Activated T-helper 2 cell treated with anti-CD3 and anti-CD28 coated beads, Interferon-gamma antibody, Interleukin-2, Interleukin-4, amounts not matched to agents 10 μg/mL and 5 μg/mL and 100 μg/mL, durations not matched to agents 14 hours and 24 hours and 36 hours (primary cell): ENCODE measurements around the gene CCDC83. TPM values are rescaled to one million over a fixed set of nuclear protein-coding genes. Genes with fewer than 3 reads are reported as not detected.
"Not testable (repeated sequence)": the region's sequence is repeated elsewhere in the genome, so short reads cannot be mapped to it uniquely, and the experiment has no call there.

Experiments used
- DNase-seq: peaks from one replicate; pipeline ENCODE4 v3.0.0; 2021; ENCODE audit warnings: low spot score
- H3K27ac Mint-ChIP-seq: one replicate; pipeline ENCODE4 v1.8.0; 2021; ENCODE audit warnings: mixed read lengths
- H3K27me3 Mint-ChIP-seq: one replicate; pipeline ENCODE4 v1.8.0; 2021; ENCODE audit warnings: low read depth, mixed read lengths
- H3K36me3 Mint-ChIP-seq: one replicate; pipeline ENCODE4 v1.8.0; 2021; ENCODE audit warnings: low read depth, mixed read lengths
- H3K4me1 Mint-ChIP-seq: one replicate; pipeline ENCODE4 v1.8.0; 2021; ENCODE audit warnings: low read depth, mixed read lengths
- H3K4me3 Mint-ChIP-seq: one replicate; pipeline ENCODE4 v1.8.0; 2021; ENCODE audit warnings: low read depth, mild to moderate bottlenecking, moderate library complexity, mixed read lengths
- H3K9me3 Mint-ChIP-seq: one replicate; pipeline ENCODE4 v1.8.0; 2021; ENCODE audit warnings: mixed read lengths
- intact Hi-C: fragments of 100-400 bp; cut with micrococcal nuclease; formaldehyde crosslinking; loops from one replicate; pipeline ENCODE4 v1.15.1; 2023
- total RNA-seq: library from RNA; stranded (reverse); gene quantifications from 2 replicates; pipeline ENCODE4 v1.2.3, GENCODE V29; 2022

Gene CCDC83
- total RNA-seq, 1 donor from 2014 or later: not detected

DNA sequence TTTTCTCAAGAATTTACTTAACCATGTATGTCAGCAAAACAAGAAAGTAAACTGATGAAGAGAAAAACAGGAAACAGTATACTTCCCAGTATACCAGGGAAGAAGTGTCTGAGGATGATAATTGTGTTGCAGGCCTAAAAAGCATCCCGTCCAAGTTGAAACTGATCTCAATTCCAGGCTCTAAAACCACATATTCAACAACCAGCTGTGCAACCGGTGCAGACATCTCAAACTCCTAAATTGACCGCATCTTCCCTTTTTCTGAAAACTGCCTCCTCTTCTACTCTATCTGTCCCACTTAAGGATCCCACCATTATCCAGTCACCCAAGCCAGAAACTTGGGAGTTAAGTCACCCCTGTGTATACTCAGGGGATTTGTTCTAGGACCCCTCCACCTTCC, 47.2 kb downstream of the CCDC83 start:
- Mint-ChIP-seq H3K4me3 (no peak overlapping the region), H3K27me3 (peaks cover 5% of the 10 kb centered on the region), H3K27ac (no peak overlapping the region), H3K9me3 (no peaks in the 10 kb centered on the region), H3K36me3 (no peaks in the 10 kb centered on the region), H3K4me1 (no peaks in the 10 kb centered on the region)
- no peak for DNase-seq
- intact Hi-C loops: no loop called here

DNA sequence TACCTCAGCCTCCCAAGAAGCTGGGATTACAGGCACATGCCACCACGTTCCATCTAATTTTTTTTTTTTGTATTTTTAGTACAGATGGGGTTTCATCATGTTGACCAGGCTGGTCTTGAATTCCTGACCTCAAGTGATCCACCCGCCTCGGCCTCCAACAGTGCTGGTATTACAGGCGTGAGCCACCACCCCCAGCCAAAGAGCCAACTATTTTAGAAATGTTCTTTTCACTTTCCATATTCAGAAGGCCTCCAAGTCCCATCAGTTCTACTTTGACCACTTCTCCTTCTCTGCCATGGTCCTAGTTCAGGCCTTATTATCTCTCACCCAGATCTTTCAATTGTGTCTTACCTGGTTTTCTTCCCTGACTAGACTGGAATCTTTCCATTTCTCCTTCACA, 48.2 kb downstream of the CCDC83 start:
- DNase-seq: no peak
- Mint-ChIP-seq H3K36me3 (no peaks in the 10 kb centered on the region), H3K4me3 (no peak overlapping the region), H3K27me3 (peaks cover 4% of the 10 kb centered on the region), H3K4me1 (no peaks in the 10 kb centered on the region), H3K9me3 (no peaks in the 10 kb centered on the region), H3K27ac (no peak overlapping the region)
- intact Hi-C loops: no loop called here

DNA sequence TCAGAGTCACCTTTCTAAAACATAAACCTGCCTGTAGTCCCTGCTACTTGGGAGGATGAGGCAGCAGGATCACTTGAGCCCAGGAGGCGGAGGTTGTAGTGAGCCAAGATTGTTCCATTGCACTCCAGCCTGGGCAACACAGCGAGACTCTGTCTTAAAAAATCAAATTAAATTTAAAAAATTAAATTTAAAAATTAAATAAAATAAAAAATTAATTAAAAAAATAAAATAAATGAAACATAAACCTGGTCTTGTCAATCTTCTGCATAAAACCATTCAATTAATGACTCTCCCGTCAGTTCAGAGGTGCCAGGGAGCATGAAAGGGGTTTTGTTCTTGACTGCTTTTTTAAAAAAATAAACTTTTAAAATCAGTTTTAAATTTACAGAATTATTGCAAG, 48.6 kb downstream of the CCDC83 start:
- Mint-ChIP-seq H3K9me3 (no peaks in the 10 kb centered on the region), H3K36me3 (no peaks in the 10 kb centered on the region), H3K4me1 (no peaks in the 10 kb centered on the region), H3K27me3 (peaks cover 4% of the 10 kb centered on the region), H3K4me3 (no peak overlapping the region), H3K27ac (no peak overlapping the region)
- intact Hi-C loops: no loop called here
- DNase-seq: no peak

DNA sequence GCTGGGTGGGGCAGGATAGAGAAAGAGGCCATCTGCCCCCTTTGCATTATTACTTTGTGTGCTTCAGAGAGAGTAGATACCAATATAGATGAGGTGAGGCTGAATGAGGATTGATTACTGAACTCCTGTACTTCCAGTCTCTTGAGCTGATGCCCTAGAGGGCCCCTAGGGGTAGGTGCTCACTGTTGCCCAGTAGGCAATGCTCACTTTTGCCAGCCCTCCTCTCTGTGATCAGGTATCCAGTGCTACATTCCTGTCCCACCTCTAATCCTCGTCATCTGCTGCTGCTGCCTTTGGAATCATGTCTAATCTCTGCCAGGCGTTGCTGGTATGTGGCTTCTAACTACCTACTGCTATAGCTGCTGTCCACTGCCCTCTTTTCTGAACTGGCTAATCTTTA, 57.2 kb downstream of the CCDC83 start:
- DNase-seq: no peak
- H3K36me3 Mint-ChIP-seq: no peaks in the 10 kb centered on the region
- no peak overlapping the region for H3K4me3 Mint-ChIP-seq
- H3K27ac Mint-ChIP-seq: no peak overlapping the region
- no peaks in the 10 kb centered on the region for H3K4me1 Mint-ChIP-seq
- H3K27me3 Mint-ChIP-seq: peaks cover 13% of the 10 kb centered on the region
- intact Hi-C loops: no loop called here
- H3K9me3 Mint-ChIP-seq: peaks cover 3% of the 10 kb centered on the region

DNA sequence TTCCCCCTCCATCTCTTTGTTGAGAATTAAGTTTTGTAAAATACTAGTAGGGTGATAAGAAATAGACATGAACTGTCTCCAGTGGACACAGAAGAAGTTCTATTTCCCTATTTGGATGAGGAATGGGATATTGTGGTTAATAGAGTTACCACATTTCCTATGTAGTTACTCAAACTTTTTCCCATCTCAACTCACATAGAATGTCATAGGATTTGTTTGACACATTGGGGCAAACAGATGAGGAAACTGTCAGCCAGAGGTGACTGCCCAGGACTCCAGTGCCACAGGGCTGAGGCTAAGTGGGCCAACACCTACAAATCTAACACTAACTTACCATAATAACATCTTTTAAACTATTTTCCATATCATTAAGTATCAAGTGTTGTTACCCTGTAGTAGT, 58.3 kb downstream of the CCDC83 start:
- Mint-ChIP-seq H3K36me3 (no peaks in the 10 kb centered on the region), H3K27ac (no peak overlapping the region)
- no peak for DNase-seq

DNA sequence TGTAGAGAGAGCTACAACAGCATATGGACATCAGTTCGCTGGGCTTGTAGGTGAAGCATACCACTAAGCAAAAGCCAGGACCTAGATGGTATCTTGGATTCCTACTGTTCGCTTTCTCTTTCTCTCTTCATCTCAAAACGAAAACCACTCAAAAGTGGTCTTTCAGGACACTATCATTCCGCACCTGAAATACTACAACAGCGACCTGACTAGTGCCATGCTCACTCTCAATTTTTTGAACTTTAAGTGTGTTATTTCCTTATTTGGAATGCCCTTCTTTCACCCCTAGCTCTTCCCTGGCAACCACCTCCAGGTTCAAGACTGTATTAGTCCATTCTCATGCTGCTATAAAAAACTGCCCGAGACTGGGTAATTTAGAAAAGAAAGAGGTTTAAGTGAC, 59.2 kb downstream of the CCDC83 start:
- no peak for DNase-seq
- no peak overlapping the region for H3K4me3 Mint-ChIP-seq
- intact Hi-C loops: no loop called here
- no peaks in the 10 kb centered on the region for H3K36me3 Mint-ChIP-seq
- no peak overlapping the region for H3K27ac Mint-ChIP-seq
- no peaks in the 10 kb centered on the region for H3K4me1 Mint-ChIP-seq
- H3K9me3 Mint-ChIP-seq: peaks cover 3% of the 10 kb centered on the region
- H3K27me3 Mint-ChIP-seq: peaks cover 10% of the 10 kb centered on the region

More for the DNA sequence above, 58.3 kb downstream of the CCDC83 start:
- peaks cover 3% of the 10 kb centered on the region for H3K9me3 Mint-ChIP-seq
- H3K27me3 Mint-ChIP-seq: peaks cover 13% of the 10 kb centered on the region
- intact Hi-C loops: no loop called here
- no peaks in the 10 kb centered on the region for H3K4me1 Mint-ChIP-seq
- H3K4me3 Mint-ChIP-seq: no peak overlapping the region

DNA sequence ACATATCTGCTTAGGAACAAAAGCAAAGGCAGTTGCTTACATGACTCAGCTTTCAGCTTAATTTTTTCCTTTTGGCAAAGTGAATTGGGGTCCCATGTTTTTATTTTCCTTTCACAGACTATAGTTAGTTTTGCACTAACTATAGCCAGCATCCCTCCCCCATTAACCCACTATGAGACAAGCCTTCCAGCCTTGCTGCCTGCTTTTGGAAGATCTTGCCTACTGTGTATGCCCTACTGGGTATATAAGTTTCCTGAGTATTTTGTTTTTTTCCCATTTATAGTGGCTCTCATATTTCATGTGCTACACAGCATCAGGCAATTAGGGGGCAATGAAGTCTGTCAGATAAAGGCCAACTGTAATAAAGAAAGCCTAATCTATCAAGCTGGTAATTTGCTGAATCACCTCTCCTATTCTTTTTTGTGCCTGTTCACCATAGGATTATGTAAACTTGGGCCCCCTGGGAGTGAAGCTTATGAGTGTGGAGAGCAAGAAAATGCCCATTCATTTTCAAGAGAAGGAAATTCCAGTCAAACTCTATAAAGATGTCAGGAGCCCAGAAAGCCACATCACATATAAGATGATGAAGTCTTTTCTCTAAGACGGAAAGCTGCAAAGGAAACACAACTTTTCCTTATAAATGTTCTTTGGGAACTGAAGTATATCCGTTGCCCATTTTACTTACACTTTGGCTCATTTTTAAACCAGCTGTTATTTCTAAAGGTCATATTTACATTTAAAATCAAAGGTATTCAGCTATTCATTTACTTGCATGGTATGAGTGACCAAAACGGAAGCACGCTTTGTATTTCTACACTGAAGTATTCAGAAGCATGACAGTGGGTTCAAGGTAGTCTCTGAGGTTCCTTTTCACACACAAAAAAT, 64.0 kb downstream of the CCDC83 start:
- Mint-ChIP-seq H3K27ac (no peak overlapping the region), H3K4me1 (peaks cover 4% of the 10 kb centered on the region), H3K4me3 (no peak overlapping the region), H3K9me3 (peaks cover 8% of the 10 kb centered on the region), H3K27me3 (peaks cover 6% of the 10 kb centered on the region), H3K36me3 (no peaks in the 10 kb centered on the region)
- no peak for DNase-seq
- intact Hi-C loops: no loop called here

DNA sequence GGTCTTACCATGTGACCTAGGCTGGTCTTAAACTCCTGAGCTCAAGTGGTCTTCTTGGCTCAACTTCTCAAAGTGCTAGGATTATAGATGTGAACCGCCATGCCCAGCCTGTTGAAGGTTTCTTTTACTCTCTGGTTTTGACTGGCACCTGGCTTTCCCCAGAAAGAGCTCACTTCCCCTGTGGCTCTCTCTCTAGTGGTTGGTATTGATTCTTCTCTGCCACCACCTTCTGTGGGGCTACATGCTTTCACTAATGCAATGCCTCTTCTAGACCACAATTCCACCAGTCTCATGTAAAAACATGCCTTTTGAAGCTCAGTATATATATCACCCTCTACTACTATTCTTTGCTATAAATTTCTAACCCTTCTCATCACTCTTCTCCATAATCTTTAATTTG, 67.2 kb downstream of the CCDC83 start:
- intact Hi-C loops: no loop called here
- Mint-ChIP-seq H3K9me3 (peaks cover 5% of the 10 kb centered on the region), H3K27me3 (peaks cover 13% of the 10 kb centered on the region), H3K4me3 (no peak overlapping the region), H3K36me3 (no peaks in the 10 kb centered on the region), H3K4me1 (peaks cover 4% of the 10 kb centered on the region), H3K27ac (no peak overlapping the region)
- no peak for DNase-seq

DNA sequence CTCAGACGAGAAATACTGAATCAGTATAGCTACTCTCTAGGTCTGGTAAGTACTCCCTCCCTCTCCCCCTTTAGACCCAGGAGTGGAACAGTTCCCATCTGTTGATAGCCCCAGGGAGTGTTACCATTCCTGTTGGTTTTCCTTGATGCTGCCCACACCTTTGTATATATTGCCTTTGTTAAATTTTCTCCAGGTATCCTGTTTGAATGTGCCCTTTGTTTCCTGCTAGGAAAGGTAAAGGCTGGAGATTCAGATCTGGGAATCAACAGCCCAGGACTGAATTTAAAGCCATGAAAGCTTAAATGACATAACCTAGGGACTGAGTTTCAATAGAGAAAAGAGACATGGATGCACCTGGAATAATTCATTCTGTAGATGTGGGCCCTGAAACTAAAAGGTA, 68.3 kb downstream of the CCDC83 start:
- DNase-seq: no peak
- Mint-ChIP-seq H3K27ac (no peak overlapping the region), H3K36me3 (no peaks in the 10 kb centered on the region), H3K4me1 (peaks cover 4% of the 10 kb centered on the region), H3K9me3 (peaks cover 5% of the 10 kb centered on the region), H3K27me3 (peaks cover 22% of the 10 kb centered on the region), H3K4me3 (no peak overlapping the region)
- intact Hi-C loops: no loop called here

DNA sequence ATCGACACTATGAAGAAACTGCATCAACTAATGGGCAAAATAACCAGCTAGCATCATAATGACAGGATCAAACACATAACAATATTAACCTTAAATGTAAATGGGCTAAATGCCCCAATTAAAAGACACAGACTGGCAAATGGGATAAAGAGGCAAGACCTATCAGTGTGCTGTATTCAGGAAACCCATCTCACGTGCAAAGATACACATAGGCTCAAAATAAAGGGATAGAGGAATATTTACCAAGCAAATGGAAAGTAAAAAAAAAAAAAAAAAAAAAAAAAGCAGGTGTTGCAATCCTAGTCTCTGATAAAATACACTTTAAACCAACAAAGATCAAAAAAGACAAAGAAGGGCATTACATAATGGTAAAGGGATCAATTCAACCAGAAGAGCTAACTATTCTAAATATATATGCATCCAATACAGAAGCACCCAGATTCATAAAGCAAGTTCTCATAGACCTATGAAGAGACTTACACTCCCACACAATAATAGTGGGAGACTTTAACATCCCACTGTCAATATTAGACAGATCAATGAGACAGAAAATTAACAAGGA, 71.6 kb downstream of the CCDC83 start:
- H3K9me3 Mint-ChIP-seq, intact Hi-C loops, H3K4me3 Mint-ChIP-seq, DNase-seq, H3K36me3 Mint-ChIP-seq, H3K4me1 Mint-ChIP-seq, H3K27ac Mint-ChIP-seq: not testable (repeated sequence)
- peaks cover 34% of the 10 kb centered on the region for H3K27me3 Mint-ChIP-seq

DNA sequence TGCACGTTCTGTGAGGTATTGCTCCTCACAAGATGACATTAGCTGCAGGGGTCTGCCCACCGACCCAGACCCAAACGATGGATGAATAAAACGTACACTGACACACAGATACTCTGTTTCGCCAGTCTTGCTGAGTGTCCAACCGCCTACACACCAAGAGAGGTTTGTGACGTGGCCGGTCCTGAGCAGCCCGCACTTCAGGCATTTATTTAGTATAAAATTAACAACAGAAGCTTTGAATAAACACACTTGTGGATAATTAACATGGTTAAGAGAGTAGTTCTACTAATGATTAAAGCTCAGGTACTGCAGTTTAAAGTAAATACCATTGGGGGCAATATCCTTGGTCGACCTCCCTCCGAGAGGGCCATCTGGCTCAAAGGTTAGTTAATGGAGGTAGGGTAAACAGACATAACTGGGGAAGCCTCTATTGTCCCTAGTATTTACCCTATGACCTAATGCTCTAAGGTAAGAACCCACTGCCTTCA, 75.7 kb downstream of the CCDC83 start:
- Mint-ChIP-seq H3K4me3 (no peak overlapping the region), H3K27ac (no peak overlapping the region), H3K27me3 (peaks cover 27% of the 10 kb centered on the region), H3K4me1 (no peaks in the 10 kb centered on the region), H3K36me3 (no peaks in the 10 kb centered on the region), H3K9me3 (no peaks in the 10 kb centered on the region)
- intact Hi-C loops: no loop called here
- DNase-seq: no peak

DNA sequence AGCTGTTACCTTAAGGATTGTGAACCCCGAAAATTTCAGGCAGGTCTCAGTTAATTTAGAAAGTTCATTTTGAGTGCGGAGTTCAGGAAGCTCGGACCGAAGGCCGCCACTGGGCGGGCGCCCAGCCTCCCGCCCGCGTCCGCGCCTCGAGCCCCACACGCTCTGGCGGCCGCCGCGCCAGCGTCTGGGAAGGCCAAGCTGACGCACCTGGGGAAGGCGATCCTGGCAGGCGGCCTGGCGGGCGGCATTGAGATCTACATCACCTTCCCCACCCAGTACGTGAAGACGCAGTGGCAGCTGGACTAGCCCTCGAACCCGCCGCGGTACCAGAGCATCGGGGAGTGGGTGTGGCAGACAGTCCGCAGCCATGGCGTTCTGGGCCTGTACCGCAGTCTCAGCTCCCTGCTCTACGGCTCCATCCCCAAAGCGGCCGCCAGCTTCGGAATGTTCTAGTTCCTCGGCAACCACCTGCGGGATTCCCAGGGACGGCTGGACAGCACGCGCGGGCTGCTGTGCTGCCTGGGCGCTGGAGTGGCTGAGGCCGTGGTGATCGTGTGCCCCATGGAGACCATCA, 79.5 kb downstream of the CCDC83 start:
- Mint-ChIP-seq H3K27ac (no peak overlapping the region), H3K9me3 (no peaks in the 10 kb centered on the region), H3K4me1 (peaks cover 7% of the 10 kb centered on the region), H3K36me3 (no peaks in the 10 kb centered on the region), H3K4me3 (no peak overlapping the region), H3K27me3 (peaks cover 7% of the 10 kb centered on the region)
- intact Hi-C loops: no loop called here
- DNase-seq: no peak

DNA sequence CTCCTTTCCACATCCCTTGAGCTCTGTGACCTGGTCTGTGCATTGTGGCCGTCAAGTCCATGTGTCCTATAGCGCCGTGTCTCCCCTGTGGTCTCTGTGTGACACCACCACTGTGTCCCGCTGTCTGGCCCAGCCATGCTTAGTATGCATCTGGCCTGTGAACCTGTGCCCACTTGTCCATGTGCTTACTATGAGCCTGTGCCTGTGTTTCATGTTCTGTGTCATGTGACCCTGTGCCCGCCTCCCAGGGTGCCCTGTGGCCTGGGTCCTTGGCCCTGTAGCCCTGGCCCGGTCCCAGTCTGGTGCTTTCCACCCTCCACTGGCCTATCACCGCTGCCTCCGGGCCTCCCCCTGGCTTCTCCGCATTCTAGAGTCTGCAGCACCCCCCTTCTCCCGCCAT, 80.6 kb downstream of the CCDC83 start:
- H3K4me3 Mint-ChIP-seq: no peak overlapping the region
- H3K4me1 Mint-ChIP-seq: peaks cover 11% of the 10 kb centered on the region
- intact Hi-C loops: no loop called here
- DNase-seq: no peak
- no peak overlapping the region for H3K27ac Mint-ChIP-seq
- no peaks in the 10 kb centered on the region for H3K36me3 Mint-ChIP-seq
- H3K9me3 Mint-ChIP-seq: no peaks in the 10 kb centered on the region
- peaks cover 5% of the 10 kb centered on the region for H3K27me3 Mint-ChIP-seq
